GM18870 (cell line): ENCODE data around the gene KIAA0825.

Experiments used
- ATAC-seq: cut with Tn5 transposase; IDR thresholded peaks from one replicate; pipeline ENCODE4 v1.9.1; 2021; ENCODE audit warnings: moderate library complexity; ENCODE audit not compliant: unreplicated experiment

The KIAA0825 gene

GRCh38 chr5:94508461-94509148, 109.8 kb downstream of the KIAA0825 start:
- ATAC-seq = no peak

- ATAC-seq = no peak
Observed at GRCh38 chr5:94505327-94506068, 112.9 kb downstream of the KIAA0825 start.

DNA sequence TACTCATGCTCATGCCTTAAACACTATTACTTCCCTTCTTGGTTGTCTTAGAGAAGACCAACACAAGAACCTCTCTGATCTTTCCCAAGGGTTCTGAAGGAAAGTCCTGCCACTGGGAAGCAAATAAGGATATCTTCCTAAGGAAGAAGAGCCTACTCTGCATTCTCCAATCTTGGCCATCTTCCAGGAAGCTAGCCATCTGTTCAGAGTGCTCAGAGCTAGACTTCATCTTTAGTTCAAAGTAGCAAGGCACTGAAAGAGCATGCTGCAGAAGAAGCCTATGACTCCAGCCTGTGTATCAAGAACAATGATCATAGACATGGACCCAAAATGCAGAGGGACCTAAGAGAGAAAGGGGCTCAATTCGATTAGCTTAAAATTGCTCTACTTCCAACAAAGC, 114.7 kb downstream of the KIAA0825 start:
- no peak for ATAC-seq

GRCh38 chr5:94501365-94501764, 117.0 kb downstream of the KIAA0825 start:
- ATAC-seq = no peak

GRCh38 chr5:94499806-94500205, 118.6 kb downstream of the KIAA0825 start:
- no peak for ATAC-seq

DNA sequence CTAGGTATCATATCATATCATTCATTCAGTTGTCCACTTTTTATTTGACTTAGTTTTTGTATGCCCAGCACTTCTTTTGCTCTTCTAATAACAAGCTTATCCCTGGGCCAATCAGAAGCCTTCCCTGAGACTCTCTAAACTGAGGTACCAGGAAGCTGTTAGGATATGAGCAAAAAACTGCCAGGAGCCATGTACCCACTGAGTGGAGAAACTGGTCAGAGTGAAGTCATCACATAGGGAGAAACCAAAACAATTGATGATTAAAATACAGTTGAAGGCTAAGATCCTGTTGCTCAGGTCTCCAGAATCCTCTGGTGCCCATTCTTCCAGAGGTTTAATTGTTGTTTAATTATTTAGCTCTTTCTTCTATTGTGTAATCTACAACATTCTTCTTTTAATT, 120.2 kb downstream of the KIAA0825 start:
- ATAC-seq = no peak

- no peak for ATAC-seq
Observed at GRCh38 chr5:94485067-94485466, 133.3 kb downstream of the KIAA0825 start.

DNA sequence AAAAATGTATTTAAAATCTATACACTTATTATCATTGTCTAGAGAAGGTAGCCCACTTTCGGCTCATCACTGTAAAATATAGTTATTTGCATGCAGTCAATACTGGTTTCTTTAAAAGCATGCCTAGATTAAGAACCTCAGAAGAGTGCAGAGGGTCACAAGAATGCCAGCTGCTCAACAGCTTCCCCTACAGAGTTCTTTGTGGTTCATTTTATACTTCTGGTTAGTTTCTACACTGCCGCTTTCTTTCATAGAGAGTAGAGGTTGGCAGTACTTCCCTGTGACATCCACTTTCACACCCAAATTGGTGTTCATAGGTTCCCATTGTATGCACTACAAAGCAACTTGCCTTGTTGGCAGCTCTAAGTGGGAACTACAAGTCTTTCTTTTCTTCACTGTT, 137.3 kb downstream of the KIAA0825 start:
- no peak for ATAC-seq

DNA sequence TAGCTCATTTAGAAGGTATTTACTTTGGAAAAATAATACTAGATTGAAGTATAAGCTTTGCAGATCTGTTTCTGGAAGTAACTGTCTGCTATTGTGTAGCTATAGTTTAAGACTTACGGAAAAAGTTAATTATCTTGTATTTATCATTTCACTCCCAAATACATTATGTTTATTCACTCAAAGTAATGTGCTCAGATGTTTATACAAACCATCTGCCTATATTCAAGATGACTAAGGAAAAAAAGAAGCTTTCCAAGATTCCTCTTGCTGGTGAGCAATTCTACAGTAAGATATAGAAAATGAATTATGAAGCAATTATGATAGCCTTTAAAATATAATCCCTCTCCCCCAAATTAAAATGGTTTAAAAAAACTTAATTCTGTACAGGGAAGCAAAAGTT, 137.9 kb downstream of the KIAA0825 start:
- no peak for ATAC-seq

- ATAC-seq = no peak
Observed at GRCh38 chr5:94473936-94474335, 144.5 kb downstream of the KIAA0825 start.

DNA sequence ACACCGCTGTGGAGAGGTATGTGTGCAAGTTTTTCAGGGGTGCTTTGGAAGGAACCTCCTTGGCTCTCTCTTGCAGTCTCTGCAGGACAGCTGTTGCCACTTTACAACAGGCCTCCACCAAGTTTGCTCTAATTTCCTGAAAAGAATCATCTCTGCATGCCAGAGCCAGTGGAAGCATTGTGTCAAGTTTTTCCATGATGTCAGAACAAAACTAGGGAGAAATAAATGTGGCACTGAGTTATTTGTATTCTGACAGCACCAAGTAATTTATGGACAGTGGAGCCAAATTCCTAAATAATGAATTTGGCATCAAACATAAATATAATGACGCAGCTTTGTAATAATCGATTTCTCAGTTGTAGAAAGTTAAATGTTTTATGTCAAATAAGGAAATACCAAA, 146.9 kb downstream of the KIAA0825 start:
- no peak for ATAC-seq

GRCh38 chr5:94470802-94471201, 147.6 kb downstream of the KIAA0825 start:
- no peak for ATAC-seq

GRCh38 chr5:94469894-94470329, 148.5 kb downstream of the KIAA0825 start:
- ATAC-seq = no peak

- ATAC-seq = no peak
Observed at GRCh38 chr5:94467954-94468930, 150.2 kb downstream of the KIAA0825 start.

DNA sequence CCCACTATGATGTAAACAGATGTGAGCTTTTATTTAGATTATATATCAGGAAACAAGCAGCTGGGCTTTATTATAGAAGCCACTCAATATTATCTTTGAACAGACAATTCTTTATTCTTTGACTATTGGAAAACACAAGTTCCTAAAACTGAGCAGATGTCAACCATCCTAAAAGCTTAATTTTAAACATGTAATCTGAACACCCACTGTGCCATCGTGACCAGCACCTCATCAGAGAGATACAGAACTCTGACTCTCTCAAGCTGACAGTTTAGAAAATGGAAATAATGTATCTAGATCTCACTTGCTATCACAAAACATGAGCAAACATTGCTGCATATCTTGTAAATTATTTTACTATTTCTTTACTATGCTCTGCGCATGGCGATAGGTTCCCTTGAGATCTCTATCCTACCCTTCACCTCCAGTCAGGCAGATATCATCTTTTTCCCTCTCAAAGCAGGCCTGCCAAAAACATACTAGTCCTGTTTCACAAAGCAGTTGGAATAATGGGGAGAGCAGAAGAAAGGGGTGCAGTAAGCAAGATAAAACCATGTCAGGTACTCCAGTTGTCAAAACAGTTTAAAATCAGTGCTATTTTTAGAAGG, 151.0 kb downstream of the KIAA0825 start:
- ATAC-seq = no peak

DNA sequence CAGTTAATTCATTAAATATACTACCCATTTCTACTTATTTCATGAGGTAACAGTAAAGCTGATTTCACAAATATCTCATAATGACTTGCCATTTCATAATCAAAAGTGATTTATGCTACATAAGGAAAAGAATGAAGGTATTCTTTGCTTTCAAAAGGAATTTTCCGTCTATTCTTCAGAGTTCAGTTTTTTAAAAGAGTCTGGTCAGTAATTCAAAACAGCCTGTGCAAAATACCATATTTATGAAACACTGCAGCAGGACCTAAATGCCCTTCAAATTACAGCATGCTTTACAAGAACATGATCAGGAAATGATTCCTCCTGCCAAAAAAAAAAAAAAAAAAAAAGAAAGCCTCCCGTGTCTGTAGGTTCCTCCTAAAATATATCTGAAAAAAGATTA, 154.7 kb downstream of the KIAA0825 start:
- no peak for ATAC-seq

GRCh38 chr5:94461131-94461530, 157.3 kb downstream of the KIAA0825 start:
- no peak for ATAC-seq

DNA sequence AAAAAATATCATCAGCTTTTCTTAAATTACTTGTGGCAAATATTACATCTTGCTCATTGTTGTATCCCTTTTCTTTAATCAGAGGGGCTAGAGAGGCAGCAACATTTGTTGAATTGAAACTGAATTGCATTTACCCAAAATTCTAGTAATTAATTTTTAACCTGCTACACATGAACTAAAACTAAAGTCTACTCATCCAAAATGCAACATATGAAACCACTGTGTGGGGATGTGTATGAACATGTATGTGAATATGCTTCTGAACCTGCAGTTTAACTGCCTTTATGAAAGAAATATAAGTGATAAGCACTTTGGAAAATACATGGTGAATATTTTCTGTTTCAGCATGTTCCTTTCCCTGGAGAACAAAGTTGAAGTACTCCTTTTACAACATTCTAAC, 158.5 kb downstream of the KIAA0825 start:
- no peak for ATAC-seq

- ATAC-seq = no peak
Observed at GRCh38 chr5:94457788-94458187, 160.6 kb downstream of the KIAA0825 start.

DNA sequence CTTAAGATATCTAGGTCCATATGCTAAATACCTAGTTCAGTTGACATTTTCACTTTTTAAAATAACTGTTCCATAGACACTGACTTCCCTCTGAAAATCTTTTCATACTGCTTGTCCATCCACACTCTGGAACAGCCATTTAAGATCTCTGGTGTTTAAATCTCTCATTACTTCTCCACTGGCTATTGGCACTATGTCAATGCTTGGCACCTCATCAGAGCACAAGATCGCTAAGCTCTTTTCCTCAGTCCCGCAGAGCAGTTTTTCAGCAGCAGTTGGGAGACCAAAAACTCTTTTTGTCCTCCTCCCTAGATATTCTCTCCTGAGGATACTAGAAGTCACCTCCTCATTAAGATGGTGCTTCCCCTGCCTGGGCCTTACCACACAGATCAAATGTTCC, 172.7 kb downstream of the KIAA0825 start:
- ATAC-seq = no peak

DNA sequence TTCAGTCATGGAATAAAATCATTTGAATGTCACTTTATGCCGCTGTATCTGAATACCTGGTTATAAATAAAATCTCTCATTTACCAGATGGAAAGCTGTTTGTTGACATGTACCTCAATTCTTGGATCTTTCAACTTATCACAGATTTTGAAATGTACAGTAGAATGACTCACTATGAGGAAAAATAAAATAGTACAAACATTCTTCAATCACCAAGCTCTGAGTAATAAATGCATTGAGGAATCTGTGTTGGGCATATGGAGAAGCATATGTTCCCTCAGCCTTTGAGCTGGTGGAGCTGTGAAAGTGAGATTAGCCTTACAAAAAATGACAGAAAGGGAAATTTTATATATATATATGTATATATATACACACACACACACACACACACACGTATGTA, 175.4 kb downstream of the KIAA0825 start:
- no peak for ATAC-seq
